Spleen (tissue), 11 donors: Measurements from ENCODE around the gene WASF2. TPM values are rescaled to one million over a fixed set of nuclear protein-coding genes. Genes with fewer than 3 reads are reported as not detected.

Source experiments
- DNase-seq: peaks from one replicate; pipeline ENCODE4 v3.0.0-alpha.2; 2020
- H3K27ac ChIP-seq, 8 donors: fragments of 200-600 bp; sonication (generic) in 7 of 8; 1 replicate in 4 of 8; 2 replicates in 4 of 8; pipeline versions ENCODE4 v1.5.0 to v1.8.0; 2016 to 2021; ENCODE audit warnings: inconsistent platforms in 4 of 8, mild to moderate bottlenecking in 4 of 8, moderate library complexity in 1 of 8
- H3K27me3 ChIP-seq, 7 donors: fragments of 200-600 bp; sonication (generic) in 6 of 7; replicated peaks in 1 of 7; 1 replicate in 4 of 7; 2 replicates in 3 of 7; pipeline versions ENCODE4 v1.5.0 to v1.8.0; 2016 to 2021; ENCODE audit warnings: inconsistent platforms in 3 of 7, mild to moderate bottlenecking in 1 of 7
- H3K36me3 ChIP-seq, 6 donors: fragments of 200-600 bp; sonication (generic) in 5 of 6; 1 replicate in 4 of 6; 2 replicates in 2 of 6; pipeline versions ENCODE4 v1.5.0 to v1.8.0; 2016 to 2021; ENCODE audit warnings: inconsistent platforms in 2 of 6
- H3K4me1 ChIP-seq, 6 donors: fragments of 200-600 bp; sonication (generic) in 5 of 6; 1 replicate in 3 of 6; 2 replicates in 3 of 6; pipeline versions ENCODE4 v1.5.0 to v1.8.0; 2016 to 2021; ENCODE audit warnings: inconsistent platforms in 3 of 6
- H3K4me3 ChIP-seq, 8 donors: fragments of 200-600 bp; sonication (generic) in 7 of 8; 1 replicate in 4 of 8; 2 replicates in 4 of 8; pipeline versions ENCODE4 v1.5.0 to v1.8.0; 2016 to 2021; ENCODE audit warnings: inconsistent platforms in 4 of 8, mild to moderate bottlenecking in 4 of 8, moderate library complexity in 2 of 8
- H3K9me3 ChIP-seq, 8 donors: fragments of 200-600 bp; sonication (generic) in 7 of 8; 1 replicate in 4 of 8; 2 replicates in 4 of 8; pipeline versions ENCODE4 v1.5.0 to v1.8.0; 2016 to 2021; ENCODE audit warnings: inconsistent platforms in 4 of 8
- POLR2A ChIP-seq, 3 donors: fragments of 450-650 bp; IDR thresholded peaks; one replicate each; pipeline ENCODE4 v1.5.1; 2017; ENCODE audit warnings: antibody characterized with exemption in 3 of 3, mild to moderate bottlenecking in 1 of 3
- POLR2AphosphoS5 ChIP-seq, 3 donors: sonication (generic); formaldehyde crosslinking; IDR thresholded peaks; one replicate each; pipeline ENCODE4 v1.5.1; 2017; ENCODE audit warnings: antibody characterized with exemption in 3 of 3
- WGBS, 5 donors: extraction: QIAGEN DNeasy Blood & Tissue Kit in 3 of 5; methylation state at CpG; one replicate each; pipeline versions ENCODE4 v1.1.5 to v1.1.7; 2013 to 2018; 5-methylcytosine and 5-hydroxymethylcytosine counted together
- intact Hi-C: fragments of 100-400 bp; cut with DNase I; formaldehyde crosslinking; loops from one replicate; pipeline ENCODE4 v1.15.0; 2023; ENCODE audit warnings: low total_unique reads
- polyA plus RNA-seq, 3 donors: library from polyadenylated mRNA; stranded (reverse); fragments of 200-250 nt; gene quantifications; one replicate each; pipeline ENCODE4 v1.2.1, GENCODE V29; 2013
- total RNA-seq, 7 donors: library from RNA; depleted of rRNA in 3 of 7; stranded (reverse); fragments of >200 nt in 3 of 7; fragmentation: NEBNext Ultra II Directional in 4 of 7; extraction: Animal tissue kit (Norgen Biotek cat#: 25700) in 4 of 7; gene quantifications; one replicate each; pipeline versions ENCODE4 v1.1.0 to v1.2.1, GENCODE V29; 2016 to 2021
- TF ChIP-seq, protein P1 (sequence below), 11 experiments: fragments of 200-600 bp in 7 of 11; fragments of 450-650 bp in 4 of 11; sonication (generic) in 4 of 11; IDR thresholded peaks in 8 of 11; conservative IDR thresholded peaks in 3 of 11; 1 replicate in 7 of 11; 2 replicates in 4 of 11; pipeline versions ENCODE4 v1.4.0 to v1.8.0; 2016 to 2021; ENCODE audit warnings: antibody characterized with exemption in 11 of 11, inconsistent platforms in 4 of 11, mild to moderate bottlenecking in 1 of 11
- donor health status: healthy with polysubstance abuse.
- donor health status: DM: no; HTN: no; CAD: no; lungs with moderate emphysema.
- donor health status: DM: no; HTN: no; CAD: no.
- donor health status: Bipolar disorder and iron deficiency.
- donor health status: healthy.
- donor health status: DM: no; HTN: no; CAD: no.
- donor health status: DM: yes; HTN: yes; CAD: no.

The WASF2 gene
- total and polyA plus RNA-seq, 10 donors: 17.2 to 196 (median 95.6) TPM

DNA sequence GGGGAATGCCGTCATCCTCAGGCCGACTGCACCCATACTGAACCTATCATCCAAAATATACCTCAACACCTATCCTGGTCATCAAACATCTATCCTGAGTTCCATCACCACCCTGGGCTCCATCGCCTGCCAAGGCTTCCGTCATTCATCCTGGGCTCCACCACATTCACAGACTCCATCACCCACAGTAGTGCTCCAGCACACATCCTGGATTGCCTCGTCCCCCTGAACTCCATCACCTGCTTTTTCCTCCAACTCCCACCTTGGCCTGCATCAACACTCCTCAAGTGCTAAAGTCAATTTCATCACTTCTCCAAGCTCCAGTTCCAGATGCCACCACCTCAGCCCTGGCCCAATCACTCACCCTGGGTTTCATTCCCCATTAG, 131.0 kb downstream of the WASF2 start:
- H3K27ac ChIP-seq: no peak overlapping the region
- TF ChIP-seq POLR2AphosphoS5 (IDR thresholded peaks at IDR 0.05) (no peak), POLR2A (IDR thresholded peaks at IDR 0.05) (no peak)
- TF ChIP-seq, protein P1, sequence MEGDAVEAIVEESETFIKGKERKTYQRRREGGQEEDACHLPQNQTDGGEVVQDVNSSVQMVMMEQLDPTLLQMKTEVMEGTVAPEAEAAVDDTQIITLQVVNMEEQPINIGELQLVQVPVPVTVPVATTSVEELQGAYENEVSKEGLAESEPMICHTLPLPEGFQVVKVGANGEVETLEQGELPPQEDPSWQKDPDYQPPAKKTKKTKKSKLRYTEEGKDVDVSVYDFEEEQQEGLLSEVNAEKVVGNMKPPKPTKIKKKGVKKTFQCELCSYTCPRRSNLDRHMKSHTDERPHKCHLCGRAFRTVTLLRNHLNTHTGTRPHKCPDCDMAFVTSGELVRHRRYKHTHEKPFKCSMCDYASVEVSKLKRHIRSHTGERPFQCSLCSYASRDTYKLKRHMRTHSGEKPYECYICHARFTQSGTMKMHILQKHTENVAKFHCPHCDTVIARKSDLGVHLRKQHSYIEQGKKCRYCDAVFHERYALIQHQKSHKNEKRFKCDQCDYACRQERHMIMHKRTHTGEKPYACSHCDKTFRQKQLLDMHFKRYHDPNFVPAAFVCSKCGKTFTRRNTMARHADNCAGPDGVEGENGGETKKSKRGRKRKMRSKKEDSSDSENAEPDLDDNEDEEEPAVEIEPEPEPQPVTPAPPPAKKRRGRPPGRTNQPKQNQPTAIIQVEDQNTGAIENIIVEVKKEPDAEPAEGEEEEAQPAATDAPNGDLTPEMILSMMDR (IDR thresholded peaks at IDR 0.05 in 8 of 11, conservative IDR thresholded peaks at IDR 0.05 in 3 of 11): no peak
- no peak for DNase-seq
- WGBS, 5 donors: 91 to 96% (median 94%) methylated on average over 5 of the region's 5 CpGs
- no peaks in the 10 kb centered on the region for H3K9me3 ChIP-seq
- peaks cover 0 to 99% (median 26%) of the 10 kb centered on the region in 6 donors for H3K36me3 ChIP-seq
- H3K27me3 ChIP-seq: peaks cover 0 to 4% (median 0%) of the 10 kb centered on the region in 7 donors
- no peak overlapping the region for H3K4me3 ChIP-seq
- peaks cover 21 to 60% (median 37%) of the 10 kb centered on the region in 6 donors for H3K4me1 ChIP-seq
- intact Hi-C loops: loop anchor here (5.0 kb wide), 1 partner anchor 33 kb away; the partner anchor contains the start of gene GPR3

DNA sequence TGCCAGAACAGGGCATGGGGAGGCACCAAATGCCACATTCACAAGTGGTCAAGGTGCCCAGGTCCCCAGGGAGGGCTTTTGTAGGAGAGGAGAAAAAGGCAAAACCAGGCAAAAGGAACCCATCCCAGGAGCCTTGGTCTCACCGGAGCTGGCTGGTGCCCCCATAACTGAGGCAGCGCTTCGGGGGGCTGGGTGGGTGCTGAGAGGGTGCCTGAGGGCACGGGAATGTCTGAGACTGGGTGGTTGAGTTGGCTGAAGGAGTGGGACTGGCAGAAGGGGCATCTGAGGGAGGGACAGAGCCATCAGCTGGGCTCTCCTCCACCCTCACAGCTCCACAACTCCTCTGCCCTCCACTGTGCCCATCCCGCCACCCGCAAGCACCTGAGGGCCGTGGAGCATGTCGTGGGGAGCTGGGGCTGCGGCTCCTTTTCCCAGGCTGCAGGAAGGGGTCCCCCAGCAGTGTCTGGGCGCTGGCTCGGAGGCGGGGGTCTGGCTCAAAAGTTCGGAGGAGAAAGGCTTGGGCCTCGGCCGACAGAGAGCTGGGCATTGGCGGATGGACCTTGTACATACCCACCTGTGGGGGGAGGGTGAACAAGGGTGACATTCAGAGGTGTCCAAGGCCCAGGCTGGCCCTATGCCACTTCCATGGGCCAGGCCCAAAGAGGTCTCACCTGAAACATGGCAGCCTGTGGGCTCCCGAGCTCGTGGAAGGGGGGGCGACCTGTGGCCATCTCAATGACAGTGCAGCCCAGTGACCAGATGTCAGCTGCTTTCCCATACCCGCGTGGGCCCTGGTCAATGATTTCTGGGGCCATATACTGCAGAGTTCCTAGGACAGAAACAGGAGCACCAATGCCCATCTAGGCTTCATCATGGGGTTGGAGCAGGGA, 131.7 kb downstream of the WASF2 start:
- intact Hi-C loops: loop anchor here (5.0 kb wide), 1 partner anchor 34 kb away; the partner anchor contains the start of gene GPR3
- Histone ChIP-seq H3K4me1 (peaks cover 21 to 58% (median 37%) of the 10 kb centered on the region in 6 donors), H3K27me3 (peaks cover 0 to 4% (median 0%) of the 10 kb centered on the region in 7 donors), H3K4me3 (no peak overlapping the region), H3K27ac (no peak overlapping the region), H3K36me3 (peaks cover 0 to 99% (median 29%) of the 10 kb centered on the region in 6 donors), H3K9me3 (no peaks in the 10 kb centered on the region)
- TF ChIP-seq, protein P1 (IDR thresholded peaks at IDR 0.05 in 8 of 11, conservative IDR thresholded peaks at IDR 0.05 in 3 of 11): no peak
- no peak for TF ChIP-seq POLR2AphosphoS5 (IDR thresholded peaks at IDR 0.05)
- no peak for TF ChIP-seq POLR2A (IDR thresholded peaks at IDR 0.05)
- WGBS, 5 donors: 93 to 96% (median 95%) methylated on average over 21 of the region's 21 CpGs
- DNase-seq: no peak

DNA sequence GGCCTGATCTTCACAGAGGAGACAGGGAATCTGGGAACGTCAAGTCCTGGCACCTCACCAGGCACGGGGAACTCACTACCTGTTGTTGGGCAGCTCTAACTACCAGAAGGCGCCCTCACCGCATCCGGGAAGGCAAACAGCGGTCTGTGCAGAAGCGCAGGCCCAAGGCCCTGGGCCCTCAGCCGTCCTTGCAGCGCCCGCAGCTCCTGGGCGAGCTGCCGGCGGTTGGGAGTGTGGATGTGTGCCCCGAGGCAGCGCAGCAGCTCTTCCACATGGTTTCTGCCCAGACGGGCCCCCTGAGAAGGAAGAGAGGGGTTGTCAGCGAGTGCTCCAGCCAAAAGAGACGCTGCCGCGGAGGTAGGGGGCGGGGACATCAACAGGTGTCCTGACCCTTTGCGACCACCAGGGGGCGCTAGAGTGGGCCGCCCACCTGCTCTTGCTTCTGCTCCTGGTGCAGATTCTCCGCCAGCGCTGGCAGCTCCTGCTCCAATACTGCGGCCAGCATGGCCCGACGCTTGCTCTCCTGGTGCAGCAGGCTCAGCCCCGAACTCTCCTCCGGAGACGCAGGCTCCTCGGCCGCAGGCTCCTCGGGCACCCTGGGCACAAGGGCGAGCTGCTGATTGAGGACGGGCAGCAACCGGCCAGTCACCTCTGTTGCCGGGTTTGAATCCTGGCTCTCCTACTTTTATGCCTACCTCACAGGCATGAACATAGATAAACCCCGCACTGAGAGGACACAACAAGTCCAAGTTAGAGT, 132.5 kb downstream of the WASF2 start:
- Histone ChIP-seq H3K9me3 (no peaks in the 10 kb centered on the region), H3K27ac (peak overlapping the region; percentile 15 to 72 (median 51)), H3K4me3 (peak overlapping the region; percentile 29 to 66 (median 34)), H3K27me3 (peaks cover 0 to 4% (median 0%) of the 10 kb centered on the region in 7 donors), H3K36me3 (peaks cover 0 to 99% (median 31%) of the 10 kb centered on the region in 6 donors), H3K4me1 (peaks cover 21 to 58% (median 37%) of the 10 kb centered on the region in 6 donors)
- peak; percentile 96 for DNase-seq
- intact Hi-C loops: loop anchor here (5.0 kb wide), 1 partner anchor 35 kb away; the partner anchor contains the start of gene GPR3
- TF ChIP-seq POLR2A (IDR thresholded peaks at IDR 0.05): no peak
- TF ChIP-seq, protein P1 (IDR thresholded peaks at IDR 0.05 in 8 of 11, conservative IDR thresholded peaks at IDR 0.05 in 3 of 11): peak; percentile 94 to 100 (median 99)
- TF ChIP-seq POLR2AphosphoS5 (IDR thresholded peaks at IDR 0.05): peak; percentile 55 to 78 (median 67)
- WGBS, 5 donors: 14 to 33% (median 27%) methylated on average over 11 to 40 of the region's 40 CpGs
